Ishikawa (cell line): Measurements from ENCODE around the gene NNAT.

Source experiments
- CEBPB ChIP-seq: IDR thresholded peaks from 2 replicates; pipeline ENCODE4 v1.6.1; 2012
- CREB1 ChIP-seq: IDR thresholded peaks from 2 replicates; pipeline ENCODE4 v1.6.1; 2012; ENCODE audit warnings: low read depth
- EGR1 ChIP-seq: IDR thresholded peaks from 2 replicates; pipeline ENCODE4 v1.6.1; 2012
- EP300 ChIP-seq: IDR thresholded peaks from 2 replicates; pipeline ENCODE4 v1.6.1; 2012; ENCODE audit warnings: borderline replicate concordance
- FOXM1 ChIP-seq: IDR thresholded peaks from 2 replicates; pipeline ENCODE4 v1.6.1; 2012; ENCODE audit warnings: low read depth, borderline replicate concordance
- MAX ChIP-seq: IDR thresholded peaks from 2 replicates; pipeline ENCODE4 v1.6.1; 2012
- NFIC ChIP-seq: IDR thresholded peaks from 2 replicates; pipeline ENCODE4 v1.6.1; 2012
- RAD21 ChIP-seq: IDR thresholded peaks from 2 replicates; pipeline ENCODE4 v1.6.1; 2012; ENCODE audit warnings: low read depth
- REST ChIP-seq: IDR thresholded peaks from 2 replicates; pipeline ENCODE4 v1.6.1; 2012; ENCODE audit warnings: low read depth, mild to moderate bottlenecking
- TAF1 ChIP-seq: IDR thresholded peaks from 2 replicates; pipeline ENCODE4 v1.6.1; 2012; ENCODE audit warnings: low read depth, mild to moderate bottlenecking
- TCF12 ChIP-seq: IDR thresholded peaks from 2 replicates; pipeline ENCODE4 v1.6.1; 2012; ENCODE audit warnings: low read depth
- TEAD4 ChIP-seq: IDR thresholded peaks from 2 replicates; pipeline ENCODE4 v1.6.1; 2012
- USF1 ChIP-seq: IDR thresholded peaks from 2 replicates; pipeline ENCODE4 v1.6.1; 2012
- YY1 ChIP-seq: IDR thresholded peaks from 2 replicates; pipeline ENCODE4 v1.6.1; 2012; ENCODE audit warnings: low read depth
- ZBTB7A ChIP-seq: IDR thresholded peaks from 2 replicates; pipeline ENCODE4 v1.6.1; 2012; ENCODE audit warnings: low read depth

The NNAT gene

GRCh38 chr20:37481610-37482009 lies 39.4 kb upstream of the NNAT start:
- TF ChIP-seq EP300 = no peak
- no peak for TF ChIP-seq CREB1
- no peak for TF ChIP-seq TEAD4
- no peak for TF ChIP-seq MAX
- TF ChIP-seq YY1 = no peak
- no peak for TF ChIP-seq EGR1
- TF ChIP-seq REST = no peak
- TF ChIP-seq USF1 = no peak
- TF ChIP-seq TCF12 = no peak
- no peak for TF ChIP-seq TAF1
- TF ChIP-seq FOXM1 = no peak
- no peak for TF ChIP-seq ZBTB7A
- no peak for TF ChIP-seq CEBPB
- TF ChIP-seq RAD21 = no peak

- TF ChIP-seq EP300 (no peak), TAF1 (no peak), EGR1 (no peak), TCF12 (no peak), RAD21 (no peak), NFIC (no peak), CEBPB (no peak), TEAD4 (no peak)
These were observed 36.7 kb upstream of the NNAT start for GRCh38 chr20:37484331-37484730.

- TF ChIP-seq TCF12 = no peak
- no peak for TF ChIP-seq CEBPB
- TF ChIP-seq TAF1 = no peak
- no peak for TF ChIP-seq MAX
- no peak for TF ChIP-seq ZBTB7A
- no peak for TF ChIP-seq EGR1
- TF ChIP-seq YY1 = no peak
- TF ChIP-seq FOXM1 = no peak
- TF ChIP-seq RAD21 = no peak
- no peak for TF ChIP-seq EP300
- no peak for TF ChIP-seq NFIC
- TF ChIP-seq USF1 = no peak
- no peak for TF ChIP-seq TEAD4
- TF ChIP-seq REST = no peak
- no peak for TF ChIP-seq CREB1
These were observed 30.2 kb upstream of the NNAT start for GRCh38 chr20:37490663-37491350.

- TF ChIP-seq EP300 (no peak), RAD21 (no peak), MAX (no peak), REST (no peak), CEBPB (no peak), EGR1 (no peak), TCF12 (no peak), ZBTB7A (no peak), TEAD4 (no peak), TAF1 (no peak), NFIC (no peak), USF1 (no peak), YY1 (no peak), FOXM1 (no peak), CREB1 (no peak)
These were observed 28.9 kb upstream of the NNAT start for GRCh38 chr20:37492096-37492625.
